ENCODE data around the gene GSN.
A peak's percentile ranks its signal among the peaks of the same experiment; 100 is the strongest.

Gene GSN

GRCh38 chr9:121313458-121314152, 45.6 kb downstream of the GSN start:
- H3K4me2 ChIP-seq (ENCODE audit: insufficient read depth, low read length, poor library complexity, severe bottlenecking): no peak overlapping the region
- no peak overlapping the region for H2AFZ ChIP-seq (ENCODE audit: low read length)
- H3K9me3 ChIP-seq (replicated peaks in 1 of 2; ENCODE audit: control insufficient read depth in 2 of 2, insufficient read depth in 1 of 2, low read depth in 1 of 2, low read length in 2 of 2): no peaks in the 10 kb centered on the region
- H3K18ac ChIP-seq (ENCODE audit: low read length): no peak overlapping the region
- no peak for DNase-seq (ENCODE audit: low spot score)
- no peak overlapping the region for H2BK5ac ChIP-seq (ENCODE audit: low read length)
- peaks cover under 1% of the 10 kb centered on the region for H3K79me1 ChIP-seq (ENCODE audit: low read depth, low read length)
- H4K8ac ChIP-seq (ENCODE audit: low read depth, low read length): no peak overlapping the region
- no peaks in the 10 kb centered on the region for H3K4me1 ChIP-seq (ENCODE audit: control insufficient read depth in 2 of 2, insufficient read depth in 1 of 2, low read depth in 1 of 2, low read length in 2 of 2)
- peak overlapping the region in 1 of 2 donors; percentile 5 for H3K4me3 ChIP-seq (ENCODE audit: low read length in 2 of 2)
- H3K36me3 ChIP-seq (replicated peaks in 1 of 2; ENCODE audit: control insufficient read depth in 2 of 2, insufficient read depth in 2 of 2, low read length in 2 of 2): peaks cover 0 to 5% of the 10 kb centered on the region in 2 donors
- no peak overlapping the region for H2AK5ac ChIP-seq (ENCODE audit: low read depth, low read length)
- H3K27me3 ChIP-seq (ENCODE audit: control insufficient read depth in 3 of 3, insufficient read depth in 3 of 3, low read depth in 1 of 3, low read length in 3 of 3): no peaks in the 10 kb centered on the region
- H3K27ac ChIP-seq (replicated peaks; ENCODE audit: low read length): no peak overlapping the region
- no peak overlapping the region for H2BK15ac ChIP-seq (ENCODE audit: low read length)
- no peak overlapping the region for H3K9ac ChIP-seq (ENCODE audit: low read depth, low read length, poor library complexity)
- H3K23ac ChIP-seq (ENCODE audit: low read depth, low read length, poor library complexity): peak overlapping the region; percentile 56
- H3K14ac ChIP-seq (ENCODE audit: low read length): no peak overlapping the region
- no peak overlapping the region for H3K4ac ChIP-seq (ENCODE audit: low read length)
- H4K91ac ChIP-seq (ENCODE audit: low read depth, low read length, poor library complexity): peak overlapping the region; percentile 61
- no peak overlapping the region for H2BK120ac ChIP-seq (ENCODE audit: low read depth, low read length)
- H2BK12ac ChIP-seq (ENCODE audit: low read length): no peak overlapping the region
- WGBS, 2 donors (ENCODE audit: extremely low coverage in 2 of 2, insufficient read length in 2 of 2, insufficient replicate concordance in 1 of 2): no CpG with 5 or more reads among the region's 10 CpGs

GRCh38 chr9:121316378-121316777, 48.4 kb downstream of the GSN start:
- Histone ChIP-seq H3K9ac (ENCODE audit: low read depth, low read length, poor library complexity) (no peak overlapping the region), H3K4me3 (ENCODE audit: low read length in 2 of 2) (no peak overlapping the region), H3K9me3 (replicated peaks in 1 of 2; ENCODE audit: control insufficient read depth in 2 of 2, insufficient read depth in 1 of 2, low read depth in 1 of 2, low read length in 2 of 2) (no peaks in the 10 kb centered on the region), H3K36me3 (replicated peaks in 1 of 2; ENCODE audit: control insufficient read depth in 2 of 2, insufficient read depth in 2 of 2, low read length in 2 of 2) (peaks cover 2 to 3% of the 10 kb centered on the region in 2 donors), H4K91ac (ENCODE audit: low read depth, low read length, poor library complexity) (no peak overlapping the region), H4K8ac (ENCODE audit: low read depth, low read length) (no peak overlapping the region), H3K18ac (ENCODE audit: low read length) (no peak overlapping the region), H2BK15ac (ENCODE audit: low read length) (no peak overlapping the region), H2BK120ac (ENCODE audit: low read depth, low read length) (no peak overlapping the region), H2BK12ac (ENCODE audit: low read length) (no peak overlapping the region), H2AFZ (ENCODE audit: low read length) (no peak overlapping the region), H2BK5ac (ENCODE audit: low read length) (no peak overlapping the region), H3K4me1 (ENCODE audit: control insufficient read depth in 2 of 2, insufficient read depth in 1 of 2, low read depth in 1 of 2, low read length in 2 of 2) (no peaks in the 10 kb centered on the region), H3K4ac (ENCODE audit: low read length) (no peak overlapping the region), H3K4me2 (ENCODE audit: insufficient read depth, low read length, poor library complexity, severe bottlenecking) (no peak overlapping the region), H3K27me3 (ENCODE audit: control insufficient read depth in 3 of 3, insufficient read depth in 3 of 3, low read depth in 1 of 3, low read length in 3 of 3) (no peaks in the 10 kb centered on the region), H3K79me1 (ENCODE audit: low read depth, low read length) (no peaks in the 10 kb centered on the region), H3K27ac (replicated peaks; ENCODE audit: low read length) (no peak overlapping the region), H3K23ac (ENCODE audit: low read depth, low read length, poor library complexity) (no peak overlapping the region), H2AK5ac (ENCODE audit: low read depth, low read length) (no peak overlapping the region), H3K14ac (ENCODE audit: low read length) (no peak overlapping the region)
- WGBS, 2 donors (ENCODE audit: extremely low coverage in 2 of 2, insufficient read length in 2 of 2, insufficient replicate concordance in 1 of 2): no CpG with 5 or more reads among the region's 6 CpGs
- DNase-seq (ENCODE audit: low spot score): no peak

GRCh38 chr9:121316852-121317373, 49.0 kb downstream of the GSN start:
- H2BK15ac ChIP-seq (ENCODE audit: low read length): no peak overlapping the region
- no peak overlapping the region for H2AK5ac ChIP-seq (ENCODE audit: low read depth, low read length)
- H4K8ac ChIP-seq (ENCODE audit: low read depth, low read length): no peak overlapping the region
- H4K91ac ChIP-seq (ENCODE audit: low read depth, low read length, poor library complexity): no peak overlapping the region
- WGBS, 2 donors (ENCODE audit: extremely low coverage in 2 of 2, insufficient read length in 2 of 2, insufficient replicate concordance in 1 of 2): no CpG with 5 or more reads among the region's 11 CpGs
- H3K27ac ChIP-seq (replicated peaks; ENCODE audit: low read length): no peak overlapping the region
- peaks cover 2 to 3% of the 10 kb centered on the region in 2 donors for H3K36me3 ChIP-seq (replicated peaks in 1 of 2; ENCODE audit: control insufficient read depth in 2 of 2, insufficient read depth in 2 of 2, low read length in 2 of 2)
- H2BK5ac ChIP-seq (ENCODE audit: low read length): no peak overlapping the region
- no peak overlapping the region for H2BK12ac ChIP-seq (ENCODE audit: low read length)
- no peak for DNase-seq (ENCODE audit: low spot score)
- H2AFZ ChIP-seq (ENCODE audit: low read length): no peak overlapping the region
- no peak overlapping the region for H3K4me2 ChIP-seq (ENCODE audit: insufficient read depth, low read length, poor library complexity, severe bottlenecking)
- no peak overlapping the region for H3K23ac ChIP-seq (ENCODE audit: low read depth, low read length, poor library complexity)
- no peak overlapping the region for H2BK120ac ChIP-seq (ENCODE audit: low read depth, low read length)
- no peak overlapping the region for H3K4me3 ChIP-seq (ENCODE audit: low read length in 2 of 2)
- H3K4me1 ChIP-seq (ENCODE audit: control insufficient read depth in 2 of 2, insufficient read depth in 1 of 2, low read depth in 1 of 2, low read length in 2 of 2): no peaks in the 10 kb centered on the region
- H3K18ac ChIP-seq (ENCODE audit: low read length): no peak overlapping the region
- no peaks in the 10 kb centered on the region for H3K27me3 ChIP-seq (ENCODE audit: control insufficient read depth in 3 of 3, insufficient read depth in 3 of 3, low read depth in 1 of 3, low read length in 3 of 3)
- no peak overlapping the region for H3K9ac ChIP-seq (ENCODE audit: low read depth, low read length, poor library complexity)
- H3K4ac ChIP-seq (ENCODE audit: low read length): no peak overlapping the region
- H3K9me3 ChIP-seq (replicated peaks in 1 of 2; ENCODE audit: control insufficient read depth in 2 of 2, insufficient read depth in 1 of 2, low read depth in 1 of 2, low read length in 2 of 2): no peaks in the 10 kb centered on the region
- H3K79me1 ChIP-seq (ENCODE audit: low read depth, low read length): no peaks in the 10 kb centered on the region
- no peak overlapping the region for H3K14ac ChIP-seq (ENCODE audit: low read length)

GRCh38 chr9:121317737-121318630, 50.0 kb downstream of the GSN start:
- Histone ChIP-seq H3K14ac (ENCODE audit: low read length) (no peak overlapping the region), H3K23ac (ENCODE audit: low read depth, low read length, poor library complexity) (no peak overlapping the region), H3K4me2 (ENCODE audit: insufficient read depth, low read length, poor library complexity, severe bottlenecking) (no peak overlapping the region), H2BK5ac (ENCODE audit: low read length) (no peak overlapping the region), H3K18ac (ENCODE audit: low read length) (no peak overlapping the region), H3K27me3 (ENCODE audit: control insufficient read depth in 3 of 3, insufficient read depth in 3 of 3, low read depth in 1 of 3, low read length in 3 of 3) (no peaks in the 10 kb centered on the region), H2AK5ac (ENCODE audit: low read depth, low read length) (no peak overlapping the region), H4K91ac (ENCODE audit: low read depth, low read length, poor library complexity) (no peak overlapping the region), H3K9ac (ENCODE audit: low read depth, low read length, poor library complexity) (no peak overlapping the region), H3K27ac (replicated peaks; ENCODE audit: low read length) (no peak overlapping the region), H4K8ac (ENCODE audit: low read depth, low read length) (no peak overlapping the region), H3K4me3 (ENCODE audit: low read length in 2 of 2) (no peak overlapping the region), H2AFZ (ENCODE audit: low read length) (no peak overlapping the region), H3K4ac (ENCODE audit: low read length) (no peak overlapping the region), H2BK15ac (ENCODE audit: low read length) (no peak overlapping the region), H3K79me1 (ENCODE audit: low read depth, low read length) (no peaks in the 10 kb centered on the region), H2BK12ac (ENCODE audit: low read length) (no peak overlapping the region), H3K4me1 (ENCODE audit: control insufficient read depth in 2 of 2, insufficient read depth in 1 of 2, low read depth in 1 of 2, low read length in 2 of 2) (no peaks in the 10 kb centered on the region), H3K9me3 (replicated peaks in 1 of 2; ENCODE audit: control insufficient read depth in 2 of 2, insufficient read depth in 1 of 2, low read depth in 1 of 2, low read length in 2 of 2) (no peaks in the 10 kb centered on the region), H2BK120ac (ENCODE audit: low read depth, low read length) (no peak overlapping the region), H3K36me3 (replicated peaks in 1 of 2; ENCODE audit: control insufficient read depth in 2 of 2, insufficient read depth in 2 of 2, low read length in 2 of 2) (peaks cover 2 to 3% of the 10 kb centered on the region in 2 donors)
- WGBS, 2 donors (ENCODE audit: extremely low coverage in 2 of 2, insufficient read length in 2 of 2, insufficient replicate concordance in 1 of 2): no CpG with 5 or more reads among the region's 6 CpGs
- no peak for DNase-seq (ENCODE audit: low spot score)
